A549 (cell line): Measurements from ENCODE around the gene ESR2. TPM values are rescaled to one million over a fixed set of nuclear protein-coding genes. Genes with fewer than 3 reads are reported as not detected.
"Not testable (repeated sequence)": the region's sequence is repeated elsewhere in the genome, so short reads cannot be mapped to it uniquely, and the experiment has no call there.

ENCODE experiments used
- ATAC-seq, 2 experiments: fragments of 200-7000 bp in 1 of 2; fragments of >200 bp in 1 of 2; cut with Nextera tagmentation in 1 of 2; cut with Tn5 transposase in 1 of 2; 3 replicates each; pipeline versions ENCODE4 v1.8.0 to v1.9.1; 2018 to 2020; ENCODE audit warnings: mild to moderate bottlenecking in 1 of 2, moderate library complexity in 1 of 2
- CTCF ChIA-PET: fragments of 300-600 bp; sonication (Branson Sonifier 250); formaldehyde crosslinking; extraction: SDS; loops from one replicate; lab custom pipeline; 2021; ENCODE audit warnings: antibody characterized with exemption, inconsistent platforms; lab: Yijun Ruan, JAX
- POLR2A ChIA-PET: fragments of 350-600 bp; formaldehyde crosslinking; extraction: SDS; loops from one replicate; lab custom pipeline; 2021; ENCODE audit warnings: antibody characterized with exemption, inconsistent platforms; lab: Yijun Ruan, JAX
- DNase-seq, 2 experiments: peaks; one replicate each; pipeline versions ENCODE4 v3.0.0 to v3.0.0-alpha.2; 2011 to 2016; ENCODE audit warnings: low read depth in 1 of 2, low spot score in 1 of 2
- FAIRE-seq: peaks from 2 replicates; lab custom pipeline; 2011; peaks lifted over from hg19 to GRCh38; lab: Jason Lieb, UNC
- H3K27ac ChIP-seq, 2 experiments: fragments of >200 bp; sonication (Bioruptor Twin); formaldehyde crosslinking; 3 replicates each; pipeline ENCODE4 v1.5.1; 2016 to 2017
- H3K4me1 ChIP-seq: fragments of >200 bp; sonication (Bioruptor Twin); formaldehyde crosslinking; 3 replicates; pipeline ENCODE4 v1.6.1; 2016
- H3K4me2 ChIP-seq: fragments of >200 bp; sonication (Bioruptor Twin); formaldehyde crosslinking; 3 replicates; pipeline ENCODE4 v1.6.1; 2016
- H3K4me3 ChIP-seq: fragments of >200 bp; sonication (Bioruptor Twin); formaldehyde crosslinking; 3 replicates; pipeline ENCODE4 v1.5.1; 2016
- H3K9me3 ChIP-seq: fragments of >200 bp; sonication (Bioruptor Twin); formaldehyde crosslinking; 3 replicates; pipeline ENCODE4 v1.6.1; 2016
- BCL3 ChIP-seq: fragments of >200 bp; sonication (Bioruptor Twin); formaldehyde crosslinking; IDR thresholded peaks from 3 replicates; pipeline ENCODE4 v1.6.1; 2016
- CBX8 ChIP-seq: fragments of 200-600 bp; sonication (generic); IDR thresholded peaks from 2 replicates; pipeline ENCODE4 v1.6.1; 2016
- CEBPB ChIP-seq, 2 experiments: fragments of >200 bp in 1 of 2; sonication (Bioruptor Twin) in 1 of 2; formaldehyde crosslinking in 1 of 2; IDR thresholded peaks; 2 replicates each; pipeline ENCODE4 v1.6.1; 2012 to 2016
- CHD4 ChIP-seq: fragments of 200-600 bp; sonication (generic); IDR thresholded peaks from 2 replicates; pipeline ENCODE4 v1.6.1; 2016; ENCODE audit warnings: antibody characterized with exemption, mild to moderate bottlenecking, borderline replicate concordance
- CTCF ChIP-seq: fragments of >200 bp; sonication (Bioruptor Twin); formaldehyde crosslinking; IDR thresholded peaks from 3 replicates; pipeline ENCODE4 v1.5.1; 2016
- E2F6 ChIP-seq: IDR thresholded peaks from 2 replicates; pipeline ENCODE4 v1.6.1; 2012; ENCODE audit warnings: low read depth, borderline replicate concordance
- EP300 ChIP-seq, 2 experiments: fragments of >200 bp; sonication (Bioruptor Twin); formaldehyde crosslinking; IDR thresholded peaks; 2 replicates in 1 of 2; 3 replicates in 1 of 2; pipeline ENCODE4 v1.6.1; 2016 to 2017
- FOXS1 ChIP-seq: fragments of 250-450 bp; sonication (Bioruptor Pico); IDR thresholded peaks from 2 replicates; pipeline ENCODE4 v1.5.0; 2020; ENCODE audit warnings: mild to moderate bottlenecking, moderate library complexity
- GATA3 ChIP-seq: IDR thresholded peaks from 2 replicates; pipeline ENCODE4 v1.6.1; 2012; ENCODE audit warnings: borderline replicate concordance
- HDAC2 ChIP-seq: fragments of 200-600 bp; sonication (generic); IDR thresholded peaks from 2 replicates; pipeline ENCODE4 v1.6.1; 2016
- HEYL ChIP-seq: fragments of 250-450 bp; sonication (Bioruptor Pico); IDR thresholded peaks from 2 replicates; pipeline ENCODE4 v1.8.0; 2021; ENCODE audit warnings: mild to moderate bottlenecking, moderate library complexity
- HMGXB4 ChIP-seq: fragments of 250-450 bp; sonication (Bioruptor Pico); IDR thresholded peaks from 2 replicates; pipeline ENCODE4 v1.5.0; 2021; ENCODE audit warnings: mild to moderate bottlenecking, moderate library complexity, borderline replicate concordance
- HOXA7 ChIP-seq: fragments of 250-450 bp; sonication (Bioruptor Pico); IDR thresholded peaks from 2 replicates; pipeline ENCODE4 v1.5.0; 2020; ENCODE audit warnings: mild to moderate bottlenecking, moderate library complexity
- HOXB5 ChIP-seq: fragments of 250-450 bp; sonication (Bioruptor Pico); IDR thresholded peaks from 2 replicates; pipeline ENCODE4 v1.5.0; 2020; ENCODE audit warnings: mild to moderate bottlenecking, moderate library complexity
- JUN ChIP-seq, 2 experiments: fragments of >200 bp; sonication (Bioruptor Twin); formaldehyde crosslinking; IDR thresholded peaks; 2 replicates in 1 of 2; 3 replicates in 1 of 2; pipeline ENCODE4 v1.6.1; 2016 to 2017
- JUNB ChIP-seq: fragments of >200 bp; sonication (Bioruptor Twin); formaldehyde crosslinking; IDR thresholded peaks from 2 replicates; pipeline ENCODE4 v1.6.1; 2016
- KDM1A ChIP-seq: fragments of 200-600 bp; sonication (generic); IDR thresholded peaks from 2 replicates; pipeline ENCODE4 v1.6.1; 2016; ENCODE audit warnings: low read depth, mild to moderate bottlenecking
- KDM5A ChIP-seq: fragments of 200-600 bp; sonication (generic); IDR thresholded peaks from 2 replicates; pipeline ENCODE4 v1.6.1; 2016; ENCODE audit warnings: antibody characterized with exemption, mild to moderate bottlenecking
- MAZ ChIP-seq: fragments of 150-350 bp; IDR thresholded peaks from 2 replicates; pipeline ENCODE4 v1.6.1; 2014; ENCODE audit warnings: antibody characterized with exemption, low read depth, low read length, borderline replicate concordance
- MYC ChIP-seq: IDR thresholded peaks from 2 replicates; pipeline ENCODE4 v1.6.1; 2012; ENCODE audit warnings: mild to moderate bottlenecking, inconsistent platforms, low read length, improper control_type of control experiment, borderline replicate concordance
- NPAS2 ChIP-seq: fragments of 250-450 bp; sonication (Bioruptor Pico); IDR thresholded peaks from 2 replicates; pipeline ENCODE4 v1.8.0; 2022; ENCODE audit warnings: mild to moderate bottlenecking, moderate library complexity, borderline replicate concordance
- NR3C1 ChIP-seq: fragments of >200 bp; sonication (Bioruptor Twin); formaldehyde crosslinking; IDR thresholded peaks from 3 replicates; pipeline ENCODE4 v1.6.1; 2017
- SMC3 ChIP-seq: fragments of >200 bp; sonication (Bioruptor Twin); formaldehyde crosslinking; IDR thresholded peaks from 3 replicates; pipeline ENCODE4 v1.6.1; 2018; ENCODE audit warnings: inconsistent platforms
- ZC3H11A ChIP-seq: fragments of 450-650 bp; IDR thresholded peaks from 2 replicates; pipeline ENCODE4 v1.6.1; 2014; ENCODE audit warnings: antibody characterized with exemption, mild to moderate bottlenecking
- ZNF302 ChIP-seq: fragments of 250-450 bp; sonication (Bioruptor Pico); IDR thresholded peaks from 2 replicates; pipeline ENCODE4 v1.9.0; 2021; ENCODE audit warnings: inconsistent platforms, mild to moderate bottlenecking, moderate library complexity
- ZSCAN20 ChIP-seq: fragments of 250-450 bp; sonication (Bioruptor Pico); IDR thresholded peaks from 2 replicates; pipeline ENCODE4 v1.8.0; 2022; ENCODE audit warnings: mild to moderate bottlenecking, moderate library complexity
- WGBS: methylation state at CpG from one replicate; pipeline ENCODE4 v1.1.6; 2017; ENCODE audit errors: missing lambda C conversion rate; 5-methylcytosine and 5-hydroxymethylcytosine counted together
- polyA plus RNA-seq, 4 experiments: library from polyadenylated mRNA; depleted of rRNA in 3 of 4; stranded (reverse); fragments of >200 nt; fragmentation: RNase III in 1 of 4; extraction: RNeasy Plus Mini Kit Qiagen cat#74134 plus additional on column Dnase treatment in 1 of 4; gene quantifications; 2 replicates in 3 of 4; 3 replicates in 1 of 4; pipeline ENCODE4 v1.2.3, GENCODE V29; 2011 to 2017
- TF ChIP-seq, protein P1 (sequence below): IDR thresholded peaks from 2 replicates; pipeline ENCODE4 v1.6.1; 2012
- TF ChIP-seq, protein P2 (sequence below): IDR thresholded peaks from 2 replicates; pipeline ENCODE4 v1.6.1; 2012

Gene ESR2
- polyA plus RNA-seq, 2 of the 4 experiments (the other 2 are of a cell fraction), result 0.05 to 0.06 TPM

- no peak overlapping the region for H3K4me3 ChIP-seq
- CTCF ChIA-PET, result no interaction called here
- no peak for FAIRE-seq
- TF ChIP-seq HDAC2 (no peak), SMC3 (no peak), CHD4 (no peak), MAZ (no peak), KDM5A (no peak), GATA3 (no peak), ZSCAN20 (CRISPR knock-in tag) (no peak), CBX8 (no peak), KDM1A (no peak), FOXS1 (CRISPR knock-in tag) (no peak), JUN (IDR thresholded peaks at IDR 0.05) (no peak), EP300 (IDR thresholded peaks at IDR 0.05) (no peak), HOXA7 (CRISPR knock-in tag) (no peak)
- TF ChIP-seq, protein P1, sequence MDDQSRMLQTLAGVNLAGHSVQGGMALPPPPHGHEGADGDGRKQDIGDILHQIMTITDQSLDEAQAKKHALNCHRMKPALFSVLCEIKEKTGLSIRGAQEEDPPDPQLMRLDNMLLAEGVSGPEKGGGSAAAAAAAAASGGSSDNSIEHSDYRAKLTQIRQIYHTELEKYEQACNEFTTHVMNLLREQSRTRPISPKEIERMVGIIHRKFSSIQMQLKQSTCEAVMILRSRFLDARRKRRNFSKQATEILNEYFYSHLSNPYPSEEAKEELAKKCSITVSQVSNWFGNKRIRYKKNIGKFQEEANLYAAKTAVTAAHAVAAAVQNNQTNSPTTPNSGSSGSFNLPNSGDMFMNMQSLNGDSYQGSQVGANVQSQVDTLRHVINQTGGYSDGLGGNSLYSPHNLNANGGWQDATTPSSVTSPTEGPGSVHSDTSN, result no peak
- TF ChIP-seq, protein P2, sequence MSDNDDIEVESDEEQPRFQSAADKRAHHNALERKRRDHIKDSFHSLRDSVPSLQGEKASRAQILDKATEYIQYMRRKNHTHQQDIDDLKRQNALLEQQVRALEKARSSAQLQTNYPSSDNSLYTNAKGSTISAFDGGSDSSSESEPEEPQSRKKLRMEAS, result no peak
- TF ChIP-seq, all 56 proteins: peak for 0
- H3K9me3 ChIP-seq, result no peaks in the 10 kb centered on the region
- ATAC-seq (no peak), DNase-seq (no peak)
- WGBS, result 94% methylated on average over 8 of the region's 8 CpGs
- H3K4me2 ChIP-seq, result no peak overlapping the region
- POLR2A ChIA-PET, result no interaction called here
- H3K4me1 ChIP-seq, result no peaks in the 10 kb centered on the region
- H3K27ac ChIP-seq, result no peak overlapping the region
These were observed 81.5 kb downstream of the ESR2 start for GRCh38 chr14:64212666-64213065.

DNA sequence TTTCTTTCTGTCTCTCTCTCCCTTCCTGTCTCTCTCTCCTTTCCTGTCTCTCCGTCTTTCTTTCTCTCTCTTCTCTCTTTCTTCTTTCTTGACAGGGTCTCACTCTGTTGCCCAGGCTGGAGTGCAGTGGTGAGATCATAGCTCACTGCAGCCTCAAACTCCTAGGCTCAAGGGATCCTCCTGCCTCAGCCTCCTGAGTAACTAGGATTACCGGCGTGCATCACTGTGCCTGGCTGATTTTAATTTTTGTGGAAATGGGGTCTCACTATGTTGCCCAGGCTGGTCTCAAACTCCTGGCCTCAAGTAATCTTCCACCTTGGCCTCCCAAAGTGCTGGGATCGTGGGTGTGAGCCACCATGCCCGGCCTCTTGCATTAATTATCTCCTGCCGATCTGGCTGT is 83.3 kb downstream of the ESR2 start:
- H3K9me3 ChIP-seq, ATAC-seq, H3K27ac ChIP-seq, H3K4me1 ChIP-seq, H3K4me3 ChIP-seq, DNase-seq, H3K4me2 ChIP-seq, POLR2A ChIA-PET, FAIRE-seq: not testable (repeated sequence)
- WGBS, result 86% methylated on average over 6 of the region's 6 CpGs
- CTCF ChIA-PET, result interaction anchor here (1.5 kb wide), 1 partner anchor 199 kb away, joined by 4 read pairs; no protein-coding TSS in a partner anchor

DNA sequence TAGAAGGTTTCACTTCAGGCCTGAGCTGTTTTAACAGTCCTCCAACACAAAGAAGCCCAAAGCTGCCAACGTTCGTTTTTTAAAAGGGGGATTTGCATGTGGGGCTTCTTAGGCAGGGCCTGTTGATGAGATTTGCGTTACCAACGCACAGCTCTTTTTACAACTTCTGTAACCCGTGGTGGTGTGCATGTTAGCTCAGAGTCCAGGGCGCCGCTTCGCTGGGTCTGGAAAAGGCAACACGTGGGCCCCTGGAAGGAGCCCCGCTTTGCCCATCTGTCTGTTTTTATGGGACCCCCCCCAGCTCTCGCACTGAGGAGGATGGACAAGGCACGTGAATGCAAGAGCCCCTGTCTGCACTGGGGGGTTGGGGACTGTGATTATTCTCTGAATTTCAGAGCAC is 84.0 kb downstream of the ESR2 start:
- FAIRE-seq (no peak), DNase-seq (no peak), ATAC-seq (no peak)
- CTCF ChIA-PET, result interaction anchor here (1.5 kb wide), 2 partner anchors 9 to 199 kb away, joined by 4 read pairs; no protein-coding TSS in a partner anchor
- TF ChIP-seq ZSCAN20 (CRISPR knock-in tag) (no peak), BCL3 (no peak), CTCF (no peak), CBX8 (no peak), HOXB5 (no peak), NR3C1 (no peak), HMGXB4 (CRISPR knock-in tag) (no peak), CHD4 (no peak), SMC3 (no peak), E2F6 (no peak), ZC3H11A (no peak), CEBPB (IDR thresholded peaks at IDR 0.05) (no peak), ZNF302 (no peak), JUNB (no peak), MYC (no peak), HEYL (CRISPR knock-in tag) (no peak), NPAS2 (no peak)
- TF ChIP-seq, protein P2, result no peak
- no peak overlapping the region for H3K27ac ChIP-seq
- no peak overlapping the region for H3K4me2 ChIP-seq
- 82% methylated on average over 12 of the region's 12 CpGs for WGBS
- no peak overlapping the region for H3K4me3 ChIP-seq
- H3K9me3 ChIP-seq, result no peaks in the 10 kb centered on the region
- POLR2A ChIA-PET, result no interaction called here
- H3K4me1 ChIP-seq, result no peaks in the 10 kb centered on the region
